Stimulated activated naive CD8-positive, alpha-beta T cell treated with anti-CD3 and anti-CD28 coated beads, Interleukin-15, Interleukin-2, amounts not matched to agents 100 U/mL and 50 U/mL, for 24 hours (primary cell): ENCODE results near the gene APBB2.

Source experiments
- ATAC-seq: fragments of 150-1000 bp; cut with Tn5 transposase; one replicate; pipeline ENCODE4 v1.10.0; 2021
- DNase-seq: peaks from one replicate; pipeline ENCODE4 v3.0.0; 2021

The APBB2 gene

GRCh38 chr4:41135801-41136200, 78.5 kb downstream of the APBB2 start:
- ATAC-seq (no peak), DNase-seq (no peak)

GRCh38 chr4:41134581-41134980, 79.8 kb downstream of the APBB2 start:
- ATAC-seq (no peak), DNase-seq (no peak)

- DNase-seq (no peak), ATAC-seq (no peak)
Measured at GRCh38 chr4:41133454-41134018, 80.8 kb downstream of the APBB2 start.

- DNase-seq: no peak
- no peak for ATAC-seq
Measured at GRCh38 chr4:41132055-41132683, 82.2 kb downstream of the APBB2 start.

GRCh38 chr4:41129936-41130440, 84.4 kb downstream of the APBB2 start:
- ATAC-seq: no peak
- no peak for DNase-seq

GRCh38 chr4:41129128-41129754, 85.1 kb downstream of the APBB2 start:
- DNase-seq (no peak), ATAC-seq (no peak)

GRCh38 chr4:41125558-41126311, 88.6 kb downstream of the APBB2 start:
- DNase-seq: no peak
- ATAC-seq: no peak

GRCh38 chr4:41124916-41125548, 89.3 kb downstream of the APBB2 start:
- DNase-seq (no peak), ATAC-seq (no peak)

- no peak for DNase-seq
- no peak for ATAC-seq
Measured at GRCh38 chr4:41122775-41123174, 91.6 kb downstream of the APBB2 start.

- DNase-seq: no peak
- ATAC-seq: no peak
Measured at GRCh38 chr4:41122309-41122708, 92.0 kb downstream of the APBB2 start.

- no peak for ATAC-seq
- DNase-seq: no peak
Measured at GRCh38 chr4:41121906-41122305, 92.4 kb downstream of the APBB2 start.

- no peak for DNase-seq
- no peak for ATAC-seq
Measured at GRCh38 chr4:41120297-41121217, 93.8 kb downstream of the APBB2 start.

- DNase-seq: no peak
- no peak for ATAC-seq
Measured at GRCh38 chr4:41119867-41120295, 94.5 kb downstream of the APBB2 start.

GRCh38 chr4:41111791-41112190, 102.6 kb downstream of the APBB2 start:
- DNase-seq: no peak
- no peak for ATAC-seq

GRCh38 chr4:41110050-41110449, 104.3 kb downstream of the APBB2 start:
- no peak for DNase-seq
- no peak for ATAC-seq

- ATAC-seq (no peak), DNase-seq (no peak)
Measured at GRCh38 chr4:41108481-41108880, 105.9 kb downstream of the APBB2 start.

GRCh38 chr4:41106694-41107419, 107.5 kb downstream of the APBB2 start:
- ATAC-seq: no peak

GRCh38 chr4:41106081-41106480, 108.3 kb downstream of the APBB2 start:
- DNase-seq: no peak
- ATAC-seq: no peak

More at GRCh38 chr4:41106694-41107419, 107.5 kb downstream of the APBB2 start:
- no peak for DNase-seq

GRCh38 chr4:41104155-41104554, 110.2 kb downstream of the APBB2 start:
- no peak for ATAC-seq
- no peak for DNase-seq

- DNase-seq (no peak), ATAC-seq (no peak)
Measured at GRCh38 chr4:41103657-41104056, 110.7 kb downstream of the APBB2 start.
